Measurements from ENCODE around the gene SENP7. TPM values are rescaled to one million over a fixed set of nuclear protein-coding genes. Genes with fewer than 3 reads are reported as not detected.

The SENP7 gene
- total RNA-seq, 4 donors from 2014 or later = 5.3 to 16.8 (median 5.9) TPM

GRCh38 chr3:101413656-101414055, 99.4 kb downstream of the SENP7 start:
- Histone ChIP-seq H3K9me3 (no peaks in the 10 kb centered on the region), H3K27ac (no peak overlapping the region), H3K4me3 (no peak overlapping the region), H3K4me1 (peaks cover 0 to 5% of the 10 kb centered on the region in 2 donors), H3K27me3 (no peaks in the 10 kb centered on the region), H3K36me3 (peaks cover 0 to 4% of the 10 kb centered on the region in 2 donors)
- ATAC-seq (no peak), DNase-seq (no peak)
- TF ChIP-seq CTCF (IDR thresholded peaks at IDR 0.05 in 4 of 5, conservative IDR thresholded peaks at IDR 0.05 in 1 of 5) (no peak), POLR2A (IDR thresholded peaks at IDR 0.05) (no peak)
- in situ Hi-C loops (cut with MboI; ENCODE audit: low sequenced_read_pairs in 4 of 4) (no loop called here), intact Hi-C loops (cut with DNase I; ENCODE audit: low total_unique reads) (no loop called here)

- no peak for ATAC-seq
- no peak for TF ChIP-seq CTCF (IDR thresholded peaks at IDR 0.05 in 4 of 5, conservative IDR thresholded peaks at IDR 0.05 in 1 of 5)
- in situ Hi-C loops (cut with MboI; ENCODE audit: low sequenced_read_pairs in 4 of 4) = loop anchor here in 1 of 4 donors (25.0 kb wide), 1 partner anchor 329 kb away; no protein-coding TSS in a partner anchor
- Histone ChIP-seq H3K4me3 (no peak overlapping the region), H3K36me3 (peaks cover 0 to 19% of the 10 kb centered on the region in 2 donors), H3K4me1 (peaks cover 0 to 4% of the 10 kb centered on the region in 2 donors), H3K27me3 (no peaks in the 10 kb centered on the region), H3K9me3 (peaks cover 0 to 6% (median 4%) of the 10 kb centered on the region in 3 donors), H3K27ac (no peak overlapping the region)
- intact Hi-C loops (cut with DNase I; ENCODE audit: low total_unique reads) = no loop called here
- DNase-seq = no peak
Measured at GRCh38 chr3:101391413-101391950, 121.5 kb downstream of the SENP7 start.

GRCh38 chr3:101388706-101389105, 124.3 kb downstream of the SENP7 start:
- intact Hi-C loops (cut with DNase I; ENCODE audit: low total_unique reads) (no loop called here), in situ Hi-C loops (cut with MboI; ENCODE audit: low sequenced_read_pairs in 4 of 4) (loop anchor here in 1 of 4 donors (25.0 kb wide), 1 partner anchor 326 kb away; no protein-coding TSS in a partner anchor)
- H3K4me1 ChIP-seq = peaks cover 0 to 10% of the 10 kb centered on the region in 2 donors
- TF ChIP-seq CTCF (IDR thresholded peaks at IDR 0.05 in 4 of 5, conservative IDR thresholded peaks at IDR 0.05 in 1 of 5) (no peak), POLR2A (IDR thresholded peaks at IDR 0.05) (no peak)
- H3K4me3 ChIP-seq = no peak overlapping the region
- peaks cover 0 to 11% of the 10 kb centered on the region in 2 donors for H3K36me3 ChIP-seq
- DNase-seq (no peak), ATAC-seq (no peak)
- no peak overlapping the region for H3K27ac ChIP-seq
- peaks cover 0 to 6% (median 4%) of the 10 kb centered on the region in 3 donors for H3K9me3 ChIP-seq
- H3K27me3 ChIP-seq = no peaks in the 10 kb centered on the region

- H3K27ac ChIP-seq = no peak overlapping the region
- H3K27me3 ChIP-seq = no peaks in the 10 kb centered on the region
- in situ Hi-C loops (cut with MboI; ENCODE audit: low sequenced_read_pairs in 4 of 4) = loop anchor here in 1 of 4 donors (25.0 kb wide), 1 partner anchor 325 kb away; no protein-coding TSS in a partner anchor
- no peak for TF ChIP-seq POLR2A (IDR thresholded peaks at IDR 0.05)
- TF ChIP-seq CTCF (IDR thresholded peaks at IDR 0.05 in 4 of 5, conservative IDR thresholded peaks at IDR 0.05 in 1 of 5) = no peak
- no peak for ATAC-seq
- no peaks in the 10 kb centered on the region for H3K9me3 ChIP-seq
- DNase-seq = no peak
- H3K4me3 ChIP-seq = no peak overlapping the region
- intact Hi-C loops (cut with DNase I; ENCODE audit: low total_unique reads) = no loop called here
- peaks cover 0 to 10% of the 10 kb centered on the region in 2 donors for H3K4me1 ChIP-seq
- H3K36me3 ChIP-seq = peaks cover 0 to 3% of the 10 kb centered on the region in 2 donors
Measured at GRCh38 chr3:101387351-101387750, 125.7 kb downstream of the SENP7 start.

Data from gastrocnemius medialis (tissue), 4 donors.